Hepatocyte (in vitro differentiated cells): Measurements from ENCODE around the gene SYCN. TPM values are rescaled to one million over a fixed set of nuclear protein-coding genes. Genes with fewer than 3 reads are reported as not detected.

ENCODE experiments used
- DNase-seq: peaks from one replicate; pipeline ENCODE4 v3.0.0-alpha.2; 2016; ENCODE audit warnings: low spot score
- H2AFZ ChIP-seq: fragments of 200-600 bp; sonication (generic); 2 replicates; pipeline ENCODE4 v1.6.0; 2016; ENCODE audit warnings: antibody characterized with exemption, mild to moderate bottlenecking
- H3K27ac ChIP-seq: fragments of 200-600 bp; sonication (generic); 2 replicates; pipeline ENCODE4 v1.5.1; 2016; ENCODE audit warnings: mild to moderate bottlenecking
- H3K27me3 ChIP-seq: fragments of 200-600 bp; sonication (generic); 2 replicates; pipeline ENCODE4 v1.6.1; 2016
- H3K36me3 ChIP-seq: fragments of 200-600 bp; sonication (generic); replicated peaks from 2 replicates; pipeline ENCODE4 v1.5.1; 2016; ENCODE audit warnings: low read depth; ENCODE audit not compliant: insufficient read depth
- H3K4me1 ChIP-seq: fragments of 200-600 bp; sonication (generic); 2 replicates; pipeline ENCODE4 v1.5.1; 2016; ENCODE audit warnings: mild to moderate bottlenecking, moderate library complexity; ENCODE audit not compliant: insufficient read depth
- H3K4me2 ChIP-seq: fragments of 200-600 bp; sonication (generic); 2 replicates; pipeline ENCODE4 v1.6.0; 2016
- H3K4me3 ChIP-seq: fragments of 200-600 bp; sonication (generic); 2 replicates; pipeline ENCODE4 v1.5.1; 2016; ENCODE audit warnings: mild to moderate bottlenecking
- H3K79me2 ChIP-seq: fragments of 200-600 bp; sonication (generic); 2 replicates; pipeline ENCODE4 v1.6.0; 2017; ENCODE audit warnings: mild to moderate bottlenecking
- H3K9me2 ChIP-seq: fragments of 200-600 bp; sonication (generic); replicated peaks from 2 replicates; pipeline ENCODE4 v1.6.0; 2017; ENCODE audit warnings: mild to moderate bottlenecking; ENCODE audit not compliant: insufficient read depth
- H3K9me3 ChIP-seq: fragments of 200-600 bp; sonication (generic); 2 replicates; pipeline ENCODE4 v1.5.1; 2016; ENCODE audit warnings: low read depth, mild to moderate bottlenecking
- H4K20me1 ChIP-seq: fragments of 200-600 bp; sonication (generic); 2 replicates; pipeline ENCODE4 v1.6.0; 2016; ENCODE audit warnings: mild to moderate bottlenecking; ENCODE audit not compliant: insufficient read depth, poor library complexity, severe bottlenecking
- CTCF ChIP-seq: fragments of 200-600 bp; sonication (generic); IDR thresholded peaks from 2 replicates; pipeline ENCODE4 v1.5.1; 2016; ENCODE audit warnings: antibody characterized with exemption, mild to moderate bottlenecking; ENCODE audit not compliant: poor library complexity
- EZH2 ChIP-seq: fragments of 200-600 bp; sonication (generic); IDR thresholded peaks from 2 replicates; pipeline ENCODE4 v1.6.1; 2016; ENCODE audit warnings: antibody characterized with exemption, mild to moderate bottlenecking, borderline replicate concordance
- EZH2phosphoT487 ChIP-seq: fragments of 200-600 bp; sonication (generic); IDR thresholded peaks from one replicate; pipeline ENCODE4 v1.6.1; 2018; ENCODE audit warnings: antibody characterized with exemption, mild to moderate bottlenecking, low read depth, moderate library complexity; ENCODE audit not compliant: unreplicated experiment, severe bottlenecking
- WGBS: methylation state at CpG from one replicate; pipeline ENCODE4 v1.1.6; 2016; ENCODE audit warnings: low lambda C conversion rate; ENCODE audit errors: missing lambda C conversion rate; 5-methylcytosine and 5-hydroxymethylcytosine counted together
- polyA plus RNA-seq: library from polyadenylated mRNA; unstranded; fragments of >200 nt; fragmentation: Nextera tagmentation; extraction: Ambion mirVana; gene quantifications from 2 replicates; pipeline ENCODE4 v1.2.1, GENCODE V29; 2016
- total RNA-seq: library from RNA; depleted of rRNA; stranded (reverse); fragments of >200 nt; gene quantifications from 2 replicates; pipeline ENCODE4 v1.2.3, GENCODE V29; 2014

The SYCN gene
- total and polyA plus RNA-seq, 2 experiments from 2014 or later = 0.37 to 2.5 TPM

- Histone ChIP-seq H2AFZ (no peak overlapping the region), H3K36me3 (no peaks in the 10 kb centered on the region), H3K4me1 (peaks cover 4% of the 10 kb centered on the region), H4K20me1 (peaks cover 4% of the 10 kb centered on the region), H3K27me3 (no peaks in the 10 kb centered on the region), H3K9me3 (no peaks in the 10 kb centered on the region), H3K79me2 (peaks cover 3% of the 10 kb centered on the region), H3K4me2 (no peak overlapping the region), H3K4me3 (no peak overlapping the region), H3K9me2 (no peaks in the 10 kb centered on the region), H3K27ac (no peak overlapping the region)
- DNase-seq = no peak
- no peak for TF ChIP-seq CTCF
- no peak for TF ChIP-seq EZH2
- no peak for TF ChIP-seq EZH2phosphoT487
- 98% methylated on average over 16 of the region's 25 CpGs for WGBS
These were observed 30.5 kb downstream of the SYCN start for GRCh38 chr19:39173502-39173991.

GRCh38 chr19:39172700-39173501, 31.2 kb downstream of the SYCN start:
- no peaks in the 10 kb centered on the region for H3K9me2 ChIP-seq
- H4K20me1 ChIP-seq = peaks cover 9% of the 10 kb centered on the region
- no peak for DNase-seq
- no peaks in the 10 kb centered on the region for H3K36me3 ChIP-seq
- TF ChIP-seq CTCF = no peak
- no peak for TF ChIP-seq EZH2
- no peaks in the 10 kb centered on the region for H3K27me3 ChIP-seq
- no peak overlapping the region for H3K27ac ChIP-seq
- H3K9me3 ChIP-seq = no peaks in the 10 kb centered on the region
- WGBS = 96% methylated on average over 24 of the region's 45 CpGs
- H3K79me2 ChIP-seq = peaks cover 8% of the 10 kb centered on the region
- no peak overlapping the region for H3K4me3 ChIP-seq
- peaks cover 4% of the 10 kb centered on the region for H3K4me1 ChIP-seq
- no peak overlapping the region for H3K4me2 ChIP-seq
- no peak overlapping the region for H2AFZ ChIP-seq

- Histone ChIP-seq H3K27ac (peak overlapping the region; percentile 46), H2AFZ (no peak overlapping the region), H3K9me3 (no peaks in the 10 kb centered on the region), H4K20me1 (peaks cover 14% of the 10 kb centered on the region), H3K36me3 (no peaks in the 10 kb centered on the region), H3K4me2 (no peak overlapping the region), H3K4me1 (peaks cover 15% of the 10 kb centered on the region), H3K27me3 (no peaks in the 10 kb centered on the region), H3K9me2 (no peaks in the 10 kb centered on the region), H3K4me3 (no peak overlapping the region), H3K79me2 (peaks cover 16% of the 10 kb centered on the region)
- TF ChIP-seq EZH2phosphoT487 (no peak), EZH2 (no peak), CTCF (no peak)
- 71% methylated on average over 26 of the region's 27 CpGs for WGBS
- DNase-seq = no peak
These were observed 32.3 kb downstream of the SYCN start for GRCh38 chr19:39171479-39172465.
